22Rv1 (cell line): ENCODE measurements around the gene DACH2.

ENCODE experiments used
- ZFX ChIP-seq: fragments of 450-650 bp; IDR thresholded peaks from 2 replicates; pipeline ENCODE4 v1.6.1; 2017; ENCODE audit warnings: antibody characterized with exemption, borderline replicate concordance
- TF ChIP-seq, protein P1 (sequence below): fragments of 450-650 bp; IDR thresholded peaks from 2 replicates; pipeline ENCODE4 v1.5.1; 2017; ENCODE audit warnings: mild to moderate bottlenecking

DNA sequence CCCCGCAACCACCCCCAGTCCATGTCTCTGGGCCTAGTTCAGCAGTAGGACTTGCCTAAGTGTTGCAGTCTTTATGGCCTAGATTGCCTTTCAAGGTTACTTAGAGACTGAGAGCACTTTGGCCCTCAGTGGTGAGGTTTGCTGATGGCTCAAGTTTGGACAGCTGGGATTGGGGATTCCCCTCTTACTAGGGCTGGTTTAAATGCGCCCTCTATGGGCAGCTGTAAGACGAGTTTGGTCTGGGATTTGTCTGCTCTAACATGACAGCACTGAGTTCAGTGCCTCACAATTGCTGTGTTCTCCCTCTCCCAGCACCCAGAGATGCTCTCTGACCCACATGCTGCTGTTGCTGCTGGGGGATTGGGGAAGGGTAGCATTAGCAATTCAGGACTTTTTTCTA lies 23.1 kb downstream of the DACH2 start:
- TF ChIP-seq, protein P1, sequence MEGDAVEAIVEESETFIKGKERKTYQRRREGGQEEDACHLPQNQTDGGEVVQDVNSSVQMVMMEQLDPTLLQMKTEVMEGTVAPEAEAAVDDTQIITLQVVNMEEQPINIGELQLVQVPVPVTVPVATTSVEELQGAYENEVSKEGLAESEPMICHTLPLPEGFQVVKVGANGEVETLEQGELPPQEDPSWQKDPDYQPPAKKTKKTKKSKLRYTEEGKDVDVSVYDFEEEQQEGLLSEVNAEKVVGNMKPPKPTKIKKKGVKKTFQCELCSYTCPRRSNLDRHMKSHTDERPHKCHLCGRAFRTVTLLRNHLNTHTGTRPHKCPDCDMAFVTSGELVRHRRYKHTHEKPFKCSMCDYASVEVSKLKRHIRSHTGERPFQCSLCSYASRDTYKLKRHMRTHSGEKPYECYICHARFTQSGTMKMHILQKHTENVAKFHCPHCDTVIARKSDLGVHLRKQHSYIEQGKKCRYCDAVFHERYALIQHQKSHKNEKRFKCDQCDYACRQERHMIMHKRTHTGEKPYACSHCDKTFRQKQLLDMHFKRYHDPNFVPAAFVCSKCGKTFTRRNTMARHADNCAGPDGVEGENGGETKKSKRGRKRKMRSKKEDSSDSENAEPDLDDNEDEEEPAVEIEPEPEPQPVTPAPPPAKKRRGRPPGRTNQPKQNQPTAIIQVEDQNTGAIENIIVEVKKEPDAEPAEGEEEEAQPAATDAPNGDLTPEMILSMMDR, result peak; percentile 52; the same call in 1 of the 2 replicates
- TF ChIP-seq ZFX, result no peak
